ENCODE results near the gene SCNN1G. TPM values are rescaled to one million over a fixed set of nuclear protein-coding genes. Genes with fewer than 3 reads are reported as not detected.

SCNN1G gene
- total RNA-seq, 2 experiments from 2014 or later = not detected

DNA sequence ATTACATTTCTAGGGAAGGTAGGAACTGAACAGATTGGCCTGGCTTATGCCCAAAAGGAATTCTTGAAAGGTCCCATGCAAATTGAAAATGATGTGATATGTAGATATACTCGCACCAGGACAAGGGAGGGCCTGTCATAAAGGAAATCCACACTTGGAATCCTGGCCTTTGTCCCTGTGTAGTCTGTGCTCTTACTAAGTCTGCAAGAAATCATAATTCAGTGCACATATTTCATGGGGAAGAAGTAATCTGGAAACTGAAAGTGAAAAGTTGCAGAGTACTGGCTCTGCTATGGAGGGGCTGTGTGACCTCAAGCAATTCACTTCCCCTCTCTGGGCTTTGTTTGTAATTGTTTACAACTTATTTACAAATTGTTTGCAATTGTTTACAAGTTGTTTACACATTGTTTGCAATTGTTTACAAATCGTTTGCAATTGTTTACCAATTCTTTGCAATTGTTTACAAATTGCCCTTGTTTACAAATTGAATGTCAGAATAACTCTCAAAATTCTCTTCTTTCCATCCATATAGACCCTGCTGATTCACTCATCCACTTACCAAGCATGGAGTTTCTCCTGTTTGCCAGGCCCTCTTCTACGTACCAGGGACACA is 12.9 kb downstream of the SCNN1G start:
- ChIA-PET POLR2A (no interaction called here), CTCF (ENCODE audit: unreplicated experiment) (no interaction called here)
- Histone ChIP-seq H3K9me3 (ENCODE audit: low read length) (no peaks in the 10 kb centered on the region), H4K20me1 (ENCODE audit: insufficient read depth, low read length) (no peaks in the 10 kb centered on the region), H3K79me2 (ENCODE audit: insufficient read depth, low read depth, low read length) (no peaks in the 10 kb centered on the region), H3K4me2 (ENCODE audit: low read length) (no peak overlapping the region), H3K4me1 (ENCODE audit: insufficient read depth, low read length, poor library complexity, severe bottlenecking) (no peaks in the 10 kb centered on the region), H3K4me3 (ENCODE audit: low read depth, low read length, poor library complexity, severe bottlenecking) (no peak overlapping the region), H2AFZ (ENCODE audit: low read length) (no peak overlapping the region), H3K9me2 (ENCODE audit: insufficient read depth, low read length) (no peaks in the 10 kb centered on the region), H3K36me3 (ENCODE audit: insufficient read depth, low read length) (no peaks in the 10 kb centered on the region), H3K27ac (ENCODE audit: low read depth, low read length, poor library complexity, severe bottlenecking) (no peak overlapping the region)
- no TSS peak for BruUV-seq (replicated peaks)
- no peak for TF ChIP-seq EZH2phosphoT487 (IDR thresholded peaks at IDR 0.05; ENCODE audit: borderline replicate concordance, low read depth, low read length)
- TF ChIP-seq, protein P1, sequence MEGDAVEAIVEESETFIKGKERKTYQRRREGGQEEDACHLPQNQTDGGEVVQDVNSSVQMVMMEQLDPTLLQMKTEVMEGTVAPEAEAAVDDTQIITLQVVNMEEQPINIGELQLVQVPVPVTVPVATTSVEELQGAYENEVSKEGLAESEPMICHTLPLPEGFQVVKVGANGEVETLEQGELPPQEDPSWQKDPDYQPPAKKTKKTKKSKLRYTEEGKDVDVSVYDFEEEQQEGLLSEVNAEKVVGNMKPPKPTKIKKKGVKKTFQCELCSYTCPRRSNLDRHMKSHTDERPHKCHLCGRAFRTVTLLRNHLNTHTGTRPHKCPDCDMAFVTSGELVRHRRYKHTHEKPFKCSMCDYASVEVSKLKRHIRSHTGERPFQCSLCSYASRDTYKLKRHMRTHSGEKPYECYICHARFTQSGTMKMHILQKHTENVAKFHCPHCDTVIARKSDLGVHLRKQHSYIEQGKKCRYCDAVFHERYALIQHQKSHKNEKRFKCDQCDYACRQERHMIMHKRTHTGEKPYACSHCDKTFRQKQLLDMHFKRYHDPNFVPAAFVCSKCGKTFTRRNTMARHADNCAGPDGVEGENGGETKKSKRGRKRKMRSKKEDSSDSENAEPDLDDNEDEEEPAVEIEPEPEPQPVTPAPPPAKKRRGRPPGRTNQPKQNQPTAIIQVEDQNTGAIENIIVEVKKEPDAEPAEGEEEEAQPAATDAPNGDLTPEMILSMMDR (conservative IDR thresholded peaks at IDR 0.05; ENCODE audit: low read length) = no peak
- DNase-seq (ENCODE audit: low spot score) = no peak
- intact Hi-C loops (cut with micrococcal nuclease; ENCODE audit: unreplicated experiment) = no loop called here

DNA sequence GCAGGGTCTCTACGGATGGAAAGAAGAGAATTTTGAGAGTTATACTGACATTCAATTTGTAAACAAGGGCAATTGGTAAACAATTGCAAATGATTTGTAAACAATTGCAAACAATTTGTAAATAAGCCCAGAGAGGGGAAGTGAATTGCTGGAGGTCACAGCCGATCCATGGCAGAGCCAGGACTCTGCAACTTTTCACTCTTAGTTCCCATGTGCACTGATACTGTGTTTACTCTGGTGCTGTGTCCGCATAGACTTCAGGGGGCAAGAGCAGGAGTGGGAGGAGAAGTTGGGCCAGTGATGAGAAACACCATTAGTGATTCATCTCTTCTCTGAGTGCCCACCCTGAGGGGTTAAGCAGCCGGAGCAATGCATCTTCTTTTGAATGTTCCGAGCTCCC is 14.0 kb downstream of the SCNN1G start:
- no TSS peak for BruUV-seq (replicated peaks)
- Histone ChIP-seq H3K36me3 (ENCODE audit: insufficient read depth, low read length) (no peaks in the 10 kb centered on the region), H3K9me3 (ENCODE audit: low read length) (no peaks in the 10 kb centered on the region), H3K79me2 (ENCODE audit: insufficient read depth, low read depth, low read length) (no peaks in the 10 kb centered on the region), H3K27ac (ENCODE audit: low read depth, low read length, poor library complexity, severe bottlenecking) (no peak overlapping the region), H3K4me3 (ENCODE audit: low read depth, low read length, poor library complexity, severe bottlenecking) (no peak overlapping the region), H3K4me2 (ENCODE audit: low read length) (no peak overlapping the region), H4K20me1 (ENCODE audit: insufficient read depth, low read length) (no peaks in the 10 kb centered on the region), H2AFZ (ENCODE audit: low read length) (no peak overlapping the region), H3K9me2 (ENCODE audit: insufficient read depth, low read length) (no peaks in the 10 kb centered on the region), H3K4me1 (ENCODE audit: insufficient read depth, low read length, poor library complexity, severe bottlenecking) (no peaks in the 10 kb centered on the region)
- DNase-seq (ENCODE audit: low spot score) = no peak
- ChIA-PET CTCF (ENCODE audit: unreplicated experiment) (no interaction called here), POLR2A (no interaction called here)
- intact Hi-C loops (cut with micrococcal nuclease; ENCODE audit: unreplicated experiment) = no loop called here
- TF ChIP-seq, protein P1 (conservative IDR thresholded peaks at IDR 0.05; ENCODE audit: low read length) = no peak
- TF ChIP-seq EZH2phosphoT487 (IDR thresholded peaks at IDR 0.05; ENCODE audit: borderline replicate concordance, low read depth, low read length) = no peak

DNA sequence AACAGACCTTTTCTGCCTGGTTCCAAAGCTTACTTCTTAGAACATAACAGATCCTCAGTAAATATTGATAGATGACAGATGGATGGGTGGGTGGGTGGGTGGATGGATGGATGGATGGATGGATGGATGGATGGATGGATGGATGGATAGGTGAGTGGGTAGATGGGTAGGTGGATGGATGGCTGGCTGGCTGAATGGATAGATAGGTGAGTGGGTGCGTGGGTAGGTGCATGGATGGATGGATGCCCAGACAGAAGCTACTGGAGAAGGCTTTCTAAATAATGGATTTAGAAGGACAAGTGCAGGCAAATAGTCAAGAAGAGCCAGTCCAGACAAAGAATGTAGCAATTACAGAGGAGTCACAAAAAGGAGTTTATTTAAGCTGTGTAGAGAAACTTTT is 19.6 kb downstream of the SCNN1G start:
- Histone ChIP-seq H3K79me2 (ENCODE audit: insufficient read depth, low read depth, low read length) (no peaks in the 10 kb centered on the region), H3K4me2 (ENCODE audit: low read length) (no peak overlapping the region), H3K9me2 (ENCODE audit: insufficient read depth, low read length) (no peaks in the 10 kb centered on the region), H2AFZ (ENCODE audit: low read length) (no peak overlapping the region), H3K4me1 (ENCODE audit: insufficient read depth, low read length, poor library complexity, severe bottlenecking) (no peaks in the 10 kb centered on the region), H3K9me3 (ENCODE audit: low read length) (no peaks in the 10 kb centered on the region), H3K27ac (ENCODE audit: low read depth, low read length, poor library complexity, severe bottlenecking) (no peak overlapping the region), H3K4me3 (ENCODE audit: low read depth, low read length, poor library complexity, severe bottlenecking) (no peak overlapping the region), H3K36me3 (ENCODE audit: insufficient read depth, low read length) (no peaks in the 10 kb centered on the region), H4K20me1 (ENCODE audit: insufficient read depth, low read length) (no peaks in the 10 kb centered on the region)
- TF ChIP-seq, protein P1 (conservative IDR thresholded peaks at IDR 0.05; ENCODE audit: low read length) = no peak
- TF ChIP-seq EZH2phosphoT487 (IDR thresholded peaks at IDR 0.05; ENCODE audit: borderline replicate concordance, low read depth, low read length) = no peak
- BruUV-seq (replicated peaks) = no TSS peak
- DNase-seq (ENCODE audit: low spot score) = no peak
- CTCF ChIA-PET (ENCODE audit: unreplicated experiment) = no interaction called here
- POLR2A ChIA-PET = no interaction called here
- intact Hi-C loops (cut with micrococcal nuclease; ENCODE audit: unreplicated experiment) = no loop called here

Measured in OCI-LY7 (cell line).